HepG2 (cell line): Measurements from ENCODE around the gene KAZALD1. TPM values are rescaled to one million over a fixed set of nuclear protein-coding genes. Genes with fewer than 3 reads are reported as not detected.

Source experiments
- ADNP ChIP-seq: sonication (generic); formaldehyde crosslinking; IDR thresholded peaks from 2 replicates; pipeline ENCODE4 v1.4.0; 2020; ENCODE audit warnings: missing genetic modification reagents
- ATF6 ChIP-seq: sonication (generic); formaldehyde crosslinking; conservative IDR thresholded peaks from 2 replicates; pipeline ENCODE4 v1.4.0; 2020; ENCODE audit warnings: missing genetic modification reagents
- FOXA3 ChIP-seq: IDR thresholded peaks from 2 replicates; pipeline ENCODE4 v1.6.1; 2016; ENCODE audit warnings: missing genetic modification reagents, missing compliant biosample characterization
- GFI1 ChIP-seq: sonication (generic); formaldehyde crosslinking; IDR thresholded peaks from 2 replicates; pipeline ENCODE4 v1.5.0; 2020; ENCODE audit warnings: missing genetic modification reagents, mild to moderate bottlenecking, borderline replicate concordance
- HBP1 ChIP-seq: IDR thresholded peaks from 2 replicates; pipeline ENCODE4 v1.6.1; 2016; ENCODE audit warnings: low read depth, control low read depth
- HNF4G ChIP-seq, 2 experiments: sonication (generic) in 1 of 2; formaldehyde crosslinking in 1 of 2; IDR thresholded peaks; 2 replicates each; pipeline versions ENCODE4 v1.4.0 to v1.6.1; 2011 to 2020; ENCODE audit warnings: borderline replicate concordance in 2 of 2, low read depth in 2 of 2, mild to moderate bottlenecking in 2 of 2, low read length in 1 of 2, missing genetic modification reagents in 1 of 2, moderate library complexity in 1 of 2
- MTA1 ChIP-seq: sonication (generic); formaldehyde crosslinking; IDR thresholded peaks from 2 replicates; pipeline ENCODE4 v1.4.0; 2020; ENCODE audit warnings: missing genetic modification reagents, mild to moderate bottlenecking, borderline replicate concordance
- NKX3-1 ChIP-seq: sonication (generic); formaldehyde crosslinking; IDR thresholded peaks from 2 replicates; pipeline ENCODE4 v1.5.0; 2020; ENCODE audit warnings: missing genetic modification reagents
- NR2F6 ChIP-seq, 2 experiments: IDR thresholded peaks; 2 replicates each; pipeline ENCODE4 v1.6.1; 2016; ENCODE audit warnings: antibody characterized with exemption in 1 of 2, mild to moderate bottlenecking in 1 of 2
- XRCC5 ChIP-seq: fragments of 200-400 bp; formaldehyde crosslinking; optimal IDR thresholded peaks from 2 replicates; pipeline ENCODE3; 2017; ENCODE audit warnings: mild to moderate bottlenecking, low read length
- ZBTB20 ChIP-seq: sonication (generic); formaldehyde crosslinking; IDR thresholded peaks from 2 replicates; pipeline ENCODE4 v1.8.1; 2023; ENCODE audit warnings: missing genetic modification reagents, low read depth, mild to moderate bottlenecking, borderline replicate concordance
- ZNF337 ChIP-seq: sonication (generic); formaldehyde crosslinking; IDR thresholded peaks from 2 replicates; pipeline ENCODE4 v1.5.1; 2020; ENCODE audit warnings: missing genetic modification reagents, low read depth, mild to moderate bottlenecking, borderline replicate concordance
- ZNF367 ChIP-seq: sonication (generic); formaldehyde crosslinking; IDR thresholded peaks from 2 replicates; pipeline ENCODE4 v1.4.0; 2020; ENCODE audit warnings: missing genetic modification reagents, borderline replicate concordance
- ZNF446 ChIP-seq: sonication (generic); formaldehyde crosslinking; IDR thresholded peaks from 2 replicates; pipeline ENCODE4 v1.5.0; 2020; ENCODE audit warnings: mild to moderate bottlenecking, missing genetic modification reagents
- ZNF501 ChIP-seq: sonication (generic); formaldehyde crosslinking; IDR thresholded peaks from 2 replicates; pipeline ENCODE4 v1.5.1; 2020; ENCODE audit warnings: mild to moderate bottlenecking, moderate library complexity, missing genetic modification reagents
- ZNF556 ChIP-seq: sonication (generic); formaldehyde crosslinking; IDR thresholded peaks from 2 replicates; pipeline ENCODE4 v1.4.0; 2020; ENCODE audit warnings: mild to moderate bottlenecking, missing genetic modification reagents, borderline replicate concordance
- ZNF709 ChIP-seq: sonication (generic); formaldehyde crosslinking; IDR thresholded peaks from 2 replicates; pipeline ENCODE4 v1.5.0; 2020; ENCODE audit warnings: mild to moderate bottlenecking, missing genetic modification reagents
- ZNF740 ChIP-seq: sonication (generic); formaldehyde crosslinking; IDR thresholded peaks from 2 replicates; pipeline ENCODE4 v1.4.0; 2020; ENCODE audit warnings: missing genetic modification reagents
- ZNF746 ChIP-seq: sonication (generic); formaldehyde crosslinking; IDR thresholded peaks from 2 replicates; pipeline ENCODE4 v1.8.0; 2022; ENCODE audit warnings: mild to moderate bottlenecking, missing genetic modification reagents
- ZNF749 ChIP-seq: sonication (generic); formaldehyde crosslinking; IDR thresholded peaks from 2 replicates; pipeline ENCODE4 v1.8.0; 2022; ENCODE audit warnings: mild to moderate bottlenecking, missing genetic modification reagents, moderate library complexity, borderline replicate concordance
- ZNF878 ChIP-seq: sonication (generic); formaldehyde crosslinking; IDR thresholded peaks from 2 replicates; pipeline ENCODE4 v1.8.1; 2023; ENCODE audit warnings: mild to moderate bottlenecking, missing genetic modification reagents, moderate library complexity
- polyA plus RNA-seq, 8 experiments: library from polyadenylated mRNA; depleted of rRNA in 3 of 8; stranded (reverse) in 7 of 8; unstranded in 1 of 8; fragments of >200 nt; fragmentation: Illumina TruSeq in 4 of 8; extraction: Trizol in 4 of 8; gene quantifications; 2 replicates each; pipeline versions ENCODE4 v1.2.1 to v1.2.3, GENCODE V29; 2011 to 2016; ENCODE audit warnings: low read depth in 4 of 8, missing spikeins in 1 of 8, mixed read lengths in 1 of 8; ENCODE audit not compliant: insufficient read depth in 1 of 8
- total RNA-seq, 5 experiments: library from RNA; depleted of rRNA; stranded (reverse); fragments of >200 nt; fragmentation: Illumina TruSeq; extraction: Trizol; gene quantifications; 2 replicates each; pipeline ENCODE4 v1.2.3, GENCODE V29; 2016; ENCODE audit warnings: low read depth in 1 of 5

Gene KAZALD1
- total and polyA plus RNA-seq, 2 of the 13 experiments (the other 11 are each of a cell fraction or from before 2014, with no cell fraction given), result 16.7 to 27.7 TPM

- TF ChIP-seq ATF6 (CRISPR knock-in tag), result no peak
- TF ChIP-seq ZNF740, result 0 out of 2 replicates have a peak, but pooled peaks have one; percentile 15
- no peak for TF ChIP-seq ZNF709 (CRISPR knock-in tag)
- TF ChIP-seq ZNF501 (CRISPR knock-in tag), result peak; percentile 38; the same call in 1 of the 2 replicates
- peak; percentile 62 for TF ChIP-seq MTA1 (CRISPR knock-in tag)
- TF ChIP-seq ZNF367 (CRISPR knock-in tag), result no peak
- TF ChIP-seq GFI1 (CRISPR knock-in tag), result peak; percentile 86
- TF ChIP-seq ZNF878 (CRISPR knock-in tag), result 0 out of 2 replicates have a peak, but pooled peaks have one; percentile 46
- no peak for TF ChIP-seq ADNP (CRISPR knock-in tag)
- peak; percentile 46; the same call in 1 of the 2 replicates for TF ChIP-seq HBP1
- TF ChIP-seq FOXA3 (CRISPR knock-in tag), result peak; percentile 90
- TF ChIP-seq NKX3-1 (CRISPR knock-in tag), result no peak
- TF ChIP-seq ZNF746 (CRISPR knock-in tag), result peak; percentile 66; the same call in 1 of the 2 replicates
- TF ChIP-seq HNF4G (IDR thresholded peaks at IDR 0.05; ENCODE audit: borderline replicate concordance, low read depth, low read length), result peak; percentile 89; the same call in 1 of the 2 replicates
- TF ChIP-seq HNF4G (CRISPR knock-in tag; IDR thresholded peaks at IDR 0.05; ENCODE audit: borderline replicate concordance, low read depth), result no peak; the same call in 1 of the 2 replicates
- no peak for TF ChIP-seq ZNF337 (CRISPR knock-in tag)
- peak; percentile 54; the same call in 1 of the 2 replicates for TF ChIP-seq ZNF556 (CRISPR knock-in tag)
- TF ChIP-seq ZNF446 (CRISPR knock-in tag), result no peak
- TF ChIP-seq NR2F6 (IDR thresholded peaks at IDR 0.05), result peak; percentile 99
- TF ChIP-seq NR2F6 (CRISPR knock-in tag; IDR thresholded peaks at IDR 0.05), result peak; percentile 99
- no peak for TF ChIP-seq ZNF749
- peak; percentile 79; the same call in 1 of the 2 replicates for TF ChIP-seq ZBTB20
- peak; percentile 61 for TF ChIP-seq XRCC5
These were observed 51.2 kb downstream of the KAZALD1 start (continued) for GRCh38 chr10:101112799-101113594.
